Mucosa of stomach (tissue), 1 donor: Measurements from ENCODE around the gene CXCL3.
A peak's percentile ranks its signal among the peaks of the same experiment; 100 is the strongest.
"Not testable (repeated sequence)": the region's sequence is repeated elsewhere in the genome, so short reads cannot be mapped to it uniquely, and the experiment has no call there.

Experiments
- H3K27me3 ChIP-seq: one replicate; pipeline ENCODE4 v1.7.0; 2013; ENCODE audit warnings: mild to moderate bottlenecking, low read length; ENCODE audit not compliant: control insufficient read depth, insufficient read depth
- H3K36me3 ChIP-seq: one replicate; pipeline ENCODE4 v1.7.0; 2013; ENCODE audit warnings: low read length; ENCODE audit not compliant: control insufficient read depth, insufficient read depth
- H3K4me1 ChIP-seq: one replicate; pipeline ENCODE4 v1.7.0; 2013; ENCODE audit warnings: mild to moderate bottlenecking, low read length; ENCODE audit not compliant: control insufficient read depth, insufficient read depth
- H3K4me3 ChIP-seq: one replicate; pipeline ENCODE4 v1.7.0; 2013; ENCODE audit warnings: low read length
- H3K9ac ChIP-seq: one replicate; pipeline ENCODE4 v1.7.0; 2013; ENCODE audit warnings: mild to moderate bottlenecking, low read length, moderate library complexity
- H3K9me3 ChIP-seq: one replicate; pipeline ENCODE4 v1.7.0; 2013; ENCODE audit warnings: mild to moderate bottlenecking, low read length, moderate library complexity; ENCODE audit not compliant: control insufficient read depth
- donor health status: Pancreatic carcinoma.

CXCL3 gene

GRCh38 chr4:74038425-74039314 lies at the start of gene CXCL3:
Gene CXCL3 (minus strand): TSS chr4:74038689. CDS start chr4:74038611, 78 bp downstream.
- Histone ChIP-seq H3K9ac (peak within 1 kb of the TSS; percentile 77), H3K27me3 (no peaks in the 10 kb centered on the region), H3K4me3 (peak within 1 kb of the TSS; percentile 91), H3K4me1 (peaks cover 9% of the 10 kb centered on the region), H3K36me3 (no peaks in the 10 kb centered on the region), H3K9me3 (no peaks in the 10 kb centered on the region)

DNA sequence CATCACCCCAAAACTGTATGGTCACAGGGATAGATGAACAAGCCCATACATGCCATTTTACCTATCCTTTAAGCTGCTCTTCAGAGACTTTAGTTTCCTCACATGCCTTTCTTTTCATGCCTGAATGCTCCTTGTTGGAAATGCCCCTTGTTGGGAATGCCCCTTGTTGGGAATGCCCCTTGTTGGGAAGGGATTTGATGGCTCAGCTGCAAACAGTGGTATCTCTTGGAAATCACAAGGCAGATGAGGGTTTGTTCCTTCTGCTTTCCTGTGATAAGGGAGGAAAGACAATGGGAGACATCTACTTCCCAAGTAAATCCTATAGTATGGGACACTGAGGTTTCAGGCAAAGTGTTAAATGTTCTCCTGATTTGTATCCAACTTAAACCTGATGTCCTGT lies 49.0 kb upstream of the CXCL3 start:
- no peaks in the 10 kb centered on the region for H3K36me3 ChIP-seq
- H3K4me3 ChIP-seq = no peak overlapping the region
- no peak overlapping the region for H3K9ac ChIP-seq
- no peaks in the 10 kb centered on the region for H3K27me3 ChIP-seq
- H3K9me3 ChIP-seq = no peaks in the 10 kb centered on the region
- H3K4me1 ChIP-seq = peaks cover 1% of the 10 kb centered on the region

DNA sequence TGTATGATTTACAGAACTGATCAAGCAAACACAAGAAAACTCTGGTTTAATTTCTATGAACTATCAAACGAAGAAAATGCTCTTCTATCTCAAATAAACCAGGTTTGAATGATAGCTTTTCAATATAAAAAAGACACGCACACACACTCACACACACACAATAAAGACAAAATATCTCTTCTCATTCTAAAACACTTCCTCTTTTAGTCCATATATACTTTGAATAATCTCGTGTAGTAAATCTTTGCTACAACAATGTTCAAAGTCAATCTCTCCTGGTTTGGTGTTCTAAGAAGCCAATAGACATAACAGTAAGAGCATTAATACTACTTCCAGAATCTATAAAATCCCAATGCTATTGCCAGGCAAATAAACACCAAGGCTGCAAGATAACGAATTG lies 47.2 kb upstream of the CXCL3 start:
- H3K9ac ChIP-seq = no peak overlapping the region
- H3K27me3 ChIP-seq = no peaks in the 10 kb centered on the region
- H3K9me3 ChIP-seq = no peaks in the 10 kb centered on the region
- H3K36me3 ChIP-seq = no peaks in the 10 kb centered on the region
- no peak overlapping the region for H3K4me3 ChIP-seq
- H3K4me1 ChIP-seq = no peaks in the 10 kb centered on the region

DNA sequence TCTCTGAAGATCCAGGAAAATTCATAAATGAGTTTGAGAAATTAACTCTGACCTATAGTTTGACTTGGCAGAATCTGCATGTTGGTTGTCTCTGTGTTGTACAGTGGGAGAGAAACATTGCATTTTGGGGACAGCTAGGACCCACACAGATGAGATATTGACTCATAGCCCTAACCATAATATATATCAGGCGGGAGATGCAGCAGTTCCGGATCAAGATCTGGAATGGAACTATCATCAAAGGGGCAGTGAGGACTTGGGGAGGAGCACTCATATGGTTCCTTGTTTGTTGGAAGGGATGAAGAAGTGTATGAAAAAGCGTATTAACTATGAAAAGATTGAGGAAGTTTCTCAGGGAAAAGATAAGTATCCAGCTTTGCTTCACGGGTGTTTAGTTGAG lies 46.5 kb upstream of the CXCL3 start:
- Histone ChIP-seq H3K9me3 (no peaks in the 10 kb centered on the region), H3K4me3 (no peak overlapping the region)

GRCh38 chr4:74083546-74083945 lies 45.1 kb upstream of the CXCL3 start:
- H3K27me3 ChIP-seq = no peaks in the 10 kb centered on the region
- H3K9ac ChIP-seq = no peak overlapping the region
- no peaks in the 10 kb centered on the region for H3K9me3 ChIP-seq
- no peak overlapping the region for H3K4me3 ChIP-seq
- H3K36me3 ChIP-seq = no peaks in the 10 kb centered on the region
- no peaks in the 10 kb centered on the region for H3K4me1 ChIP-seq

More for the DNA sequence above, 46.5 kb upstream of the CXCL3 start:
- H3K4me1 ChIP-seq = no peaks in the 10 kb centered on the region
- H3K36me3 ChIP-seq = no peaks in the 10 kb centered on the region
- no peaks in the 10 kb centered on the region for H3K27me3 ChIP-seq
- no peak overlapping the region for H3K9ac ChIP-seq

GRCh38 chr4:74081035-74081434 lies 42.5 kb upstream of the CXCL3 start:
- Histone ChIP-seq H3K4me1 (no peaks in the 10 kb centered on the region), H3K27me3 (no peaks in the 10 kb centered on the region), H3K36me3 (no peaks in the 10 kb centered on the region), H3K9ac (no peak overlapping the region), H3K4me3 (no peak overlapping the region), H3K9me3 (no peaks in the 10 kb centered on the region)

DNA sequence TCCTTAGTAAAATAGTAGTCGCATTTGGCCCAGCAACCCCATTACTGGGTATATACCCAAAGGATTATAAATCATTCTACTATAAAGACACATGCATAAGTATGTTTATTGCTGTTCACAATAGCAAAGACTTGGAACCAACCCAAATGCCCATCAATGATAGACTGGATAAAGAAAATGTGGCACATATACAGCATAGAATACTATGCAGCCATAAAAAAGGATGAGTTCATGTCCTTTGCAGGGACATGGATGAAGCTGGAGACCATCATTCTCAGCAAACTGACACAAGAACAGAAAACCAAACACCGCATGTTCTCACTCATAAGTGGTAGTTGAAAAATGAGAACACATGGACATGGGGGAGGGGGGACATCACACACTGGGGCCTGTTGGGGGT lies 41.9 kb upstream of the CXCL3 start:
- H3K36me3 ChIP-seq, H3K9ac ChIP-seq, H3K4me1 ChIP-seq, H3K27me3 ChIP-seq, H3K9me3 ChIP-seq, H3K4me3 ChIP-seq: not testable (repeated sequence)

DNA sequence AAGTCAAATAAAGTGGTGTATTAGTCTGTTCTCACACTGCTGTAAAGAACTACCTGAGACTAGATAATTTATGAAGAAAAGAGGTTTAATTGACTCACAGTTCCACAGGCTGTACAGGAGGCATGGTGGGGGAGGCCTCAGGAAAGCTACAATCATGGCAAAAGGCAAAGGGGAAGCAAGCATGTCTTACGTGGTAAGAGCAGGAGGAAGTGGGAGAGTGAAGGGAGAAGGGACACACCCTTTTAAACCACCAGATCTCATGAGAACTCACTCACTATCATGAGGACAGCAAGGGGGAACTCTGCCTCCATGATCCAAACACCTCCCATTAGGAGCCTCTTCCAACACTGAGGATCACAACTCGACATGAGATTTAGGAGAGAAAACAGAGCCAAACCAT lies 40.5 kb upstream of the CXCL3 start:
- H3K36me3 ChIP-seq, H3K9ac ChIP-seq: not testable (repeated sequence)

DNA sequence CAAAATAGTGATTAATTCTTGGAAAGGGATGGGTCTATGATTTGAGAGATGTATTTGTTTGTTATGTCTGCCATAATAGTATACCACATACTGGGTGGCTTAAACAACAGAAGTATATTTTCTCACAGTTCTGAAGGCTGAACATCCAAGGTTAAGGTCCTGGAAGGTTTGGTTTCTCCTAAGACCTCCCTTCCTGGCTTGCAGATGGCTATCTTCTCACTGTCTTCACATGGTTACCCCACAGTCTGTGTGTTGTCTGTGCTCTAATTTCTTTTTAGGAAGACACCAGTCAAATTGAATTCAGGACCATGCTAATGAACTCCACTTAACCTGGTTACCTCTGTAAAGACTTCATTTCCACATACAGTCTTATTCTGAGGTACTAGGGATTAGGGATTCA lies 34.9 kb upstream of the CXCL3 start:
- no peak overlapping the region for H3K9ac ChIP-seq
- no peaks in the 10 kb centered on the region for H3K9me3 ChIP-seq
- H3K36me3 ChIP-seq = no peaks in the 10 kb centered on the region
- H3K4me3 ChIP-seq = no peak overlapping the region
- no peaks in the 10 kb centered on the region for H3K27me3 ChIP-seq
- H3K4me1 ChIP-seq = no peaks in the 10 kb centered on the region

More for the DNA sequence above, 40.5 kb upstream of the CXCL3 start:
- H3K27me3 ChIP-seq, H3K4me1 ChIP-seq, H3K4me3 ChIP-seq, H3K9me3 ChIP-seq: not testable (repeated sequence)

- no peaks in the 10 kb centered on the region for H3K27me3 ChIP-seq
- no peak overlapping the region for H3K9ac ChIP-seq
- no peaks in the 10 kb centered on the region for H3K36me3 ChIP-seq
- no peak overlapping the region for H3K4me3 ChIP-seq
- no peaks in the 10 kb centered on the region for H3K4me1 ChIP-seq
- no peaks in the 10 kb centered on the region for H3K9me3 ChIP-seq
Measured at GRCh38 chr4:74072739-74073138, 34.2 kb upstream of the CXCL3 start.

GRCh38 chr4:74067586-74067985 lies 29.1 kb upstream of the CXCL3 start:
- Histone ChIP-seq H3K4me3 (no peak overlapping the region), H3K36me3 (no peaks in the 10 kb centered on the region), H3K9me3 (no peaks in the 10 kb centered on the region), H3K4me1 (no peaks in the 10 kb centered on the region), H3K27me3 (no peaks in the 10 kb centered on the region), H3K9ac (no peak overlapping the region)

- Histone ChIP-seq H3K4me3 (no peak overlapping the region), H3K27me3 (no peaks in the 10 kb centered on the region), H3K4me1 (no peaks in the 10 kb centered on the region), H3K9me3 (no peaks in the 10 kb centered on the region), H3K9ac (no peak overlapping the region), H3K36me3 (no peaks in the 10 kb centered on the region)
Measured at GRCh38 chr4:74066232-74066631, 27.7 kb upstream of the CXCL3 start.
